HuH-7 (cell line): Measurements from ENCODE around the gene NXN.
"Not testable (repeated sequence)": the region's sequence is repeated elsewhere in the genome, so short reads cannot be mapped to it uniquely, and the experiment has no call there.

Source experiments
- DNase-seq: peaks from one replicate; pipeline ENCODE4 v3.0.0; 2011; ENCODE audit warnings: low spot score

NXN gene

GRCh38 chr17:1006054-1006453, 26.5 kb upstream of the NXN start:
- DNase-seq: no peak

- no peak for DNase-seq
Measured at GRCh38 chr17:1005361-1005946, 25.9 kb upstream of the NXN start.

GRCh38 chr17:1004769-1005295, 25.3 kb upstream of the NXN start:
- no peak for DNase-seq

GRCh38 chr17:1003972-1004768, 24.6 kb upstream of the NXN start:
- DNase-seq: no peak

GRCh38 chr17:1003633-1003971, 24.0 kb upstream of the NXN start:
- DNase-seq: no peak

- DNase-seq: no peak
Measured at GRCh38 chr17:1002771-1003555, 23.4 kb upstream of the NXN start.

GRCh38 chr17:1002412-1002753, 22.8 kb upstream of the NXN start:
- no peak for DNase-seq

- no peak for DNase-seq
Measured at GRCh38 chr17:1001640-1002411, 22.2 kb upstream of the NXN start.

- no peak for DNase-seq
Measured at GRCh38 chr17:1000597-1001461, 21.3 kb upstream of the NXN start.

GRCh38 chr17:998111-998510, 18.5 kb upstream of the NXN start:
- DNase-seq: no peak

GRCh38 chr17:996554-997344, 17.2 kb upstream of the NXN start, which contains the start of gene TIMM22:
TIMM22 (plus strand) TSS chr17:997129; CDS start chr17:997143, 14 bp downstream.
- peak; percentile 88 for DNase-seq

- DNase-seq: not testable (repeated sequence)
Measured at GRCh38 chr17:995324-995723, 15.7 kb upstream of the NXN start.

- no peak for DNase-seq
Measured at GRCh38 chr17:992933-993332, 13.4 kb upstream of the NXN start.

- no peak for DNase-seq
Measured at GRCh38 chr17:988561-988960, 9.0 kb upstream of the NXN start.

- DNase-seq: no peak
Measured at GRCh38 chr17:987931-988330, 8.4 kb upstream of the NXN start.

- no peak for DNase-seq
Measured at GRCh38 chr17:986322-986929, 6.8 kb upstream of the NXN start.

GRCh38 chr17:983921-984320, 4.3 kb upstream of the NXN start:
- DNase-seq: no peak

- DNase-seq: no peak
Measured at GRCh38 chr17:981292-981658, 1.7 kb upstream of the NXN start.

GRCh38 chr17:980406-981291, 1.1 kb upstream of the NXN start:
- peak; percentile 55 for DNase-seq
